GM12878 (cell line): ENCODE measurements around the gene CCDC200. TPM values are rescaled to one million over a fixed set of nuclear protein-coding genes. Genes with fewer than 3 reads are reported as not detected.
A peak's percentile ranks its signal among the peaks of the same experiment; 100 is the strongest.

Source experiments
- ATAC-seq: fragments of 200-7000 bp; cut with Tn5 transposase; 3 replicates; pipeline ENCODE4 v1.9.1; 2020; ENCODE audit warnings: mild to moderate bottlenecking, moderate library complexity
- BruUV-seq: library from RNA; stranded (reverse); fragments of 400-500 nt; replicated peaks from 2 replicates; lab custom pipeline; 2021; lab: Mats Ljungman, UMichigan
- CTCF ChIA-PET: fragments of 300-600 bp; sonication (Branson Sonifier 250); formaldehyde crosslinking; extraction: SDS; loops from one replicate; lab custom pipeline; 2021; ENCODE audit warnings: inconsistent platforms; lab: Yijun Ruan, JAX
- POLR2A ChIA-PET: fragments of 350-600 bp; formaldehyde crosslinking; extraction: SDS; loops from one replicate; lab custom pipeline; 2021; ENCODE audit warnings: inconsistent platforms; lab: Charles Lee
- RAD21 ChIA-PET: fragments of 300-600 bp; sonication (Branson Sonifier 250); formaldehyde crosslinking; loops from one replicate; lab custom pipeline; 2023; ENCODE audit warnings: antibody characterized with exemption; ENCODE audit not compliant: unreplicated experiment; lab: Charles Lee
- SMC1A ChIA-PET: fragments of 300-600 bp; sonication (Branson Sonifier 250); formaldehyde crosslinking; loops from one replicate; lab custom pipeline; 2023; ENCODE audit not compliant: unreplicated experiment, uncharacterized antibody; lab: Charles Lee
- DNase-seq: peaks from one replicate; pipeline ENCODE4 v3.0.0-alpha.2; 2011; ENCODE audit warnings: low read depth, low spot score
- FAIRE-seq: peaks from 3 replicates; lab custom pipeline; 2011; peaks lifted over from hg19 to GRCh38; lab: Jason Lieb, UNC
- H2AFZ ChIP-seq: 2 replicates; pipeline ENCODE4 v1.6.0; 2011; ENCODE audit warnings: low read depth, low read length, control low read depth; ENCODE audit not compliant: control insufficient read depth
- H3K27ac ChIP-seq: 2 replicates; pipeline ENCODE4 v1.5.1; 2011; ENCODE audit warnings: control low read depth; ENCODE audit not compliant: control insufficient read depth, insufficient read depth
- H3K27me3 ChIP-seq, 2 experiments: replicated peaks in 1 of 2; 2 replicates each; pipeline versions ENCODE4 v1.6.0 to v1.6.1; 2011; ENCODE audit warnings: low read length in 1 of 2; ENCODE audit not compliant: control insufficient read depth in 2 of 2, insufficient read depth in 2 of 2
- H3K36me3 ChIP-seq, 2 experiments: 2 replicates each; pipeline ENCODE4 v1.5.1; 2011; ENCODE audit warnings: low read length in 1 of 2; ENCODE audit not compliant: control insufficient read depth in 2 of 2, insufficient read depth in 2 of 2
- H3K4me1 ChIP-seq: 2 replicates; pipeline ENCODE4 v1.6.1; 2011; ENCODE audit warnings: mild to moderate bottlenecking, low read length, moderate library complexity, mixed read lengths; ENCODE audit not compliant: control insufficient read depth, insufficient read depth
- H3K4me2 ChIP-seq: 2 replicates; pipeline ENCODE4 v1.6.0; 2011; ENCODE audit warnings: control low read depth; ENCODE audit not compliant: control insufficient read depth, insufficient read depth
- H3K4me3 ChIP-seq: fragments of 200-600 bp; sonication (generic); 2 replicates; pipeline ENCODE4 v1.5.1; 2016
- H3K79me2 ChIP-seq: 2 replicates; pipeline ENCODE4 v1.6.0; 2011; ENCODE audit warnings: low read length; ENCODE audit not compliant: control insufficient read depth, insufficient read depth
- H3K9ac ChIP-seq: 2 replicates; pipeline ENCODE4 v1.8.0; 2011; ENCODE audit warnings: low read length, control low read depth, mixed read lengths; ENCODE audit not compliant: control insufficient read depth, insufficient read depth
- H3K9me3 ChIP-seq: replicated peaks from 3 replicates; pipeline ENCODE4 v1.5.1; 2011; ENCODE audit warnings: mild to moderate bottlenecking, low read length; ENCODE audit not compliant: control insufficient read depth, insufficient read depth
- H4K20me1 ChIP-seq: 2 replicates; pipeline ENCODE4 v1.6.0; 2011; ENCODE audit not compliant: control insufficient read depth, insufficient read depth
- BHLHE40 ChIP-seq, 2 experiments: fragments of 450-650 bp in 1 of 2; IDR thresholded peaks; 2 replicates each; pipeline ENCODE4 v1.6.1; 2011 to 2017; ENCODE audit warnings: low read depth in 2 of 2, borderline replicate concordance in 1 of 2, improper control_type of control experiment in 1 of 2, low read length in 1 of 2, mild to moderate bottlenecking in 1 of 2
- CREB1 ChIP-seq: IDR thresholded peaks from 2 replicates; pipeline ENCODE4 v1.6.1; 2012; ENCODE audit warnings: low read depth, mild to moderate bottlenecking, inconsistent platforms
- CUX1 ChIP-seq: IDR thresholded peaks from 2 replicates; pipeline ENCODE4 v1.6.1; 2012; ENCODE audit warnings: improper control_type of control experiment, low read depth, low read length; ENCODE audit not compliant: insufficient replicate concordance
- IRF4 ChIP-seq: IDR thresholded peaks from 2 replicates; pipeline ENCODE4 v1.6.1; 2011; ENCODE audit warnings: low read depth, low read length
- JUNB ChIP-seq: IDR thresholded peaks from 2 replicates; pipeline ENCODE4 v1.6.1; 2016; ENCODE audit warnings: antibody characterized with exemption, mild to moderate bottlenecking
- NR2F1 ChIP-seq: fragments of 450-650 bp; conservative IDR thresholded peaks from 2 replicates; pipeline ENCODE4 v1.6.1; 2017; ENCODE audit warnings: mild to moderate bottlenecking
- PAX8 ChIP-seq: fragments of 450-650 bp; IDR thresholded peaks from 2 replicates; pipeline ENCODE4 v1.6.1; 2017; ENCODE audit warnings: mild to moderate bottlenecking, moderate library complexity
- PKNOX1 ChIP-seq: fragments of 450-650 bp; IDR thresholded peaks from 2 replicates; pipeline ENCODE4 v1.6.1; 2016; ENCODE audit warnings: mild to moderate bottlenecking
- RCOR1 ChIP-seq: conservative IDR thresholded peaks from 2 replicates; pipeline ENCODE4 v1.6.1; 2012; ENCODE audit warnings: low read depth, low read length, improper control_type of control experiment
- RUNX3 ChIP-seq: IDR thresholded peaks from 2 replicates; pipeline ENCODE4 v1.6.1; 2012; ENCODE audit warnings: low read length, inconsistent platforms
- SREBF2 ChIP-seq: IDR thresholded peaks from 2 replicates; pipeline ENCODE4 v1.6.1; 2012; ENCODE audit warnings: mild to moderate bottlenecking, low read length
- ZBED1 ChIP-seq: IDR thresholded peaks from 2 replicates; pipeline ENCODE4 v1.6.1; 2016; ENCODE audit warnings: borderline replicate concordance
- ZNF687 ChIP-seq: fragments of 450-650 bp; IDR thresholded peaks from 2 replicates; pipeline ENCODE4 v1.6.1; 2017; ENCODE audit warnings: mild to moderate bottlenecking, moderate library complexity
- WGBS: methylation state at CpG from one replicate; pipeline ENCODE4 v1.1.6; 2016; ENCODE audit warnings: low lambda C conversion rate; ENCODE audit not compliant: insufficient replicate concordance, insufficient coverage; ENCODE audit errors: missing lambda C conversion rate; 5-methylcytosine and 5-hydroxymethylcytosine counted together
- in situ Hi-C: fragments of 300-500 bp; cut with MboI; formaldehyde crosslinking; loops from 9 replicates; pipeline ENCODE4 v1.14.3; 2018; ENCODE audit warnings: mixed read lengths
- intact Hi-C: fragments of 100-400 bp; cut with micrococcal nuclease; formaldehyde crosslinking; loops from one replicate; pipeline ENCODE4 v1.14.2; 2022; ENCODE audit not compliant: unreplicated experiment
- polyA plus RNA-seq, 11 experiments: library from polyadenylated mRNA; depleted of rRNA in 4 of 11; unstranded in 6 of 11; stranded (reverse) in 5 of 11; fragments of >200 nt; fragmentation: Nextera tagmentation in 4 of 11; fragmentation: Illumina TruSeq in 1 of 11; extraction: Ambion mirVana in 4 of 11; extraction: Trizol in 1 of 11; gene quantifications; 1 replicate in 1 of 11; 2 replicates in 10 of 11; pipeline versions ENCODE4 v1.2.1 to v1.2.3, GENCODE V29; 2011 to 2016; ENCODE audit warnings: inconsistent platforms in 2 of 11, missing spikeins in 2 of 11, low read depth in 1 of 11
- total RNA-seq, 4 experiments: library from RNA; depleted of rRNA in 3 of 4; stranded (reverse); fragments of >200 nt in 3 of 4; fragmentation: Illumina TruSeq in 1 of 4; extraction: Trizol in 1 of 4; gene quantifications; 2 replicates each; pipeline versions ENCODE4 v1.2.1 to v1.2.3, GENCODE V29; 2013 to 2021

Gene CCDC200
- total and polyA plus RNA-seq, 10 of the 15 experiments (the other 5 are each of a cell fraction or from before 2014, with no cell fraction given), result 0.46 to 3.9 (median 2.7) TPM; not detected in 6

GRCh38 chr17:43215341-43215740 is 13.1 kb downstream of the CCDC200 start (continued):
- TF ChIP-seq IRF4, result no peak

- ChIA-PET RAD21 (no interaction called here), POLR2A (interaction anchor here (0.6 to 4.4 kb wide), 4 partner anchors 42 to 1281 kb away, joined by 3 to 31 read pairs (median 12); partner anchors contain the start of gene NBR1), CTCF (interaction anchor here (1.0 to 2.1 kb wide), 2 partner anchors 14 to 40 kb away, joined by 4 to 5 read pairs; no protein-coding TSS in a partner anchor), SMC1A (interaction anchor here (0.9 to 3.9 kb wide), 5 partner anchors 8 to 102 kb away, joined by 3 to 20 read pairs (median 10); no protein-coding TSS in a partner anchor)
- Histone ChIP-seq H3K36me3 (peaks cover 2 to 14% of the 10 kb centered on the region in 2 experiments; a peak in 3 of 4 replicates), H3K4me3 (peak overlapping the region; percentile 73), H3K79me2 (peaks cover 17% of the 10 kb centered on the region), H3K27ac (peak overlapping the region; percentile 85; the same call in 1 of the 2 replicates), H3K4me1 (peaks cover 10% of the 10 kb centered on the region), H2AFZ (no peak overlapping the region), H3K9me3 (no peaks in the 10 kb centered on the region), H3K27me3 (no peaks in the 10 kb centered on the region), H4K20me1 (no peaks in the 10 kb centered on the region), H3K9ac (peak overlapping the region; percentile 86), H3K4me2 (peak overlapping the region; percentile 95)
- DNase-seq (no peak), FAIRE-seq (no peak), ATAC-seq (no peak)
- in situ Hi-C loops (loop anchor here (10.0 to 25.0 kb wide), 9 partner anchors 101 to 1649 kb away; partner anchors contain the start of genes DNAJC7, EIF1, HDAC5 and MEOX1), intact Hi-C loops (no loop called here)
- BruUV-seq, result no TSS peak
- TF ChIP-seq NR2F1 (no peak), ZBED1 (no peak), JUNB (no peak), ZNF687 (no peak), PAX8 (no peak), CREB1 (no peak), RUNX3 (no peak), CUX1 (no peak), SREBF2 (no peak), PKNOX1 (no peak), RCOR1 (no peak), BHLHE40 (IDR thresholded peaks at IDR 0.05; ENCODE audit: borderline replicate concordance in 1 of 2, low read depth in 2 of 2, low read length in 1 of 2) (no peak)
- 97% methylated on average over 2 of the region's 2 CpGs for WGBS
Observed at GRCh38 chr17:43213545-43213944, 14.9 kb downstream of the CCDC200 start.
